Transverse colon (tissue), 4 donors: ENCODE data around the gene SMYD2. TPM values are rescaled to one million over a fixed set of nuclear protein-coding genes. Genes with fewer than 3 reads are reported as not detected.

Experiments
- DNase-seq: peaks from one replicate; pipeline ENCODE4 v3.0.0-alpha.2; 2019
- H3K27ac ChIP-seq, 4 donors: fragments of 200-600 bp; sonication (generic); 2 replicates each; pipeline ENCODE4 v1.5.1; 2016 to 2018; ENCODE audit warnings: inconsistent platforms in 4 of 4
- H3K27me3 ChIP-seq: fragments of 200-600 bp; sonication (generic); 2 replicates; pipeline ENCODE4 v1.5.1; 2017; ENCODE audit warnings: inconsistent platforms
- H3K36me3 ChIP-seq, 4 donors: fragments of 200-600 bp; sonication (generic); 2 replicates each; pipeline ENCODE4 v1.5.1; 2017 to 2019; ENCODE audit warnings: inconsistent platforms in 4 of 4
- H3K4me1 ChIP-seq, 4 donors: fragments of 200-600 bp; sonication (generic); 2 replicates each; pipeline ENCODE4 v1.5.1; 2017 to 2020; ENCODE audit warnings: inconsistent platforms in 4 of 4
- H3K4me3 ChIP-seq, 4 donors: fragments of 200-600 bp; sonication (generic); 1 replicate in 1 of 4; 2 replicates in 3 of 4; pipeline versions ENCODE4 v1.5.1 to v1.6.1; 2017 to 2019; ENCODE audit warnings: inconsistent platforms in 4 of 4
- H3K9me3 ChIP-seq, 2 donors: fragments of 200-600 bp; sonication (generic); 2 replicates each; pipeline ENCODE4 v1.5.1; 2017 to 2019; ENCODE audit warnings: inconsistent platforms in 2 of 2
- CTCF ChIP-seq, 5 experiments: fragments of 200-600 bp in 3 of 5; fragments of 450-650 bp in 2 of 5; sonication (generic) in 3 of 5; IDR thresholded peaks; 1 replicate in 2 of 5; 2 replicates in 3 of 5; pipeline ENCODE4 v1.5.1; 2016 to 2017; ENCODE audit warnings: antibody characterized with exemption in 5 of 5, inconsistent platforms in 3 of 5, mild to moderate bottlenecking in 2 of 5, moderate library complexity in 1 of 5
- EP300 ChIP-seq: sonication (generic); formaldehyde crosslinking; IDR thresholded peaks from one replicate; pipeline ENCODE4 v1.6.1; 2017; ENCODE audit warnings: antibody characterized with exemption, low read depth
- POLR2A ChIP-seq: fragments of 450-650 bp; IDR thresholded peaks from one replicate; pipeline ENCODE4 v1.6.1; 2016; ENCODE audit warnings: antibody characterized with exemption, mild to moderate bottlenecking, moderate library complexity
- POLR2AphosphoS5 ChIP-seq, 3 donors: sonication (generic); formaldehyde crosslinking; IDR thresholded peaks; one replicate each; pipeline ENCODE4 v1.6.1; 2016; ENCODE audit warnings: antibody characterized with exemption in 3 of 3
- WGBS, 2 donors: methylation state at CpG; one replicate each; pipeline ENCODE4 v1.1.5; 2018; ENCODE audit warnings: low coverage in 1 of 2; 5-methylcytosine and 5-hydroxymethylcytosine counted together
- in situ Hi-C, 4 donors: fragments of 200-750 bp; cut with MboI; loops; one replicate each; pipeline versions ENCODE4 v1.15.0 to v1.15.1; 2017; ENCODE audit warnings: low sequenced_read_pairs in 3 of 4, low pct_ligation_motif_present in 1 of 4, low pct_unique_long_range_greater_than_20kb in 1 of 4
- intact Hi-C: fragments of 100-400 bp; cut with DNase I; formaldehyde crosslinking; loops from one replicate; pipeline ENCODE4 v1.15.1; 2023; ENCODE audit warnings: low total_unique reads
- total RNA-seq, 4 donors: library from RNA; depleted of rRNA; stranded (reverse); fragments of >200 nt; gene quantifications; one replicate each; pipeline ENCODE4 v1.1.0, GENCODE V29; 2016

Gene SMYD2
- total RNA-seq, 4 donors from 2014 or later, result 8.6 to 21.8 (median 20.9) TPM

- Histone ChIP-seq H3K36me3 (peaks cover 0 to 2% (median 0%) of the 10 kb centered on the region in 4 donors), H3K27me3 (no peaks in the 10 kb centered on the region), H3K4me1 (no peaks in the 10 kb centered on the region), H3K27ac (no peak overlapping the region), H3K9me3 (no peaks in the 10 kb centered on the region), H3K4me3 (no peak overlapping the region)
- no peak for TF ChIP-seq POLR2AphosphoS5 (IDR thresholded peaks at IDR 0.05)
- TF ChIP-seq EP300, result no peak
- no peak for TF ChIP-seq POLR2A
- no peak for TF ChIP-seq CTCF (IDR thresholded peaks at IDR 0.05)
- intact Hi-C loops (no loop called here), in situ Hi-C loops (loop anchor here in 3 of 4 donors (5.0 to 10.0 kb wide), 2 partner anchors 55 to 57 kb away; no protein-coding TSS in a partner anchor)
- WGBS, 2 donors, result 77 to 87% methylated on average over 5 of the region's 5 CpGs
- DNase-seq, result no peak
Observed at GRCh38 chr1:214321705-214322453, 40.9 kb downstream of the SMYD2 start.

GRCh38 chr1:214324896-214325800, 44.2 kb downstream of the SMYD2 start:
- no peak for DNase-seq
- Histone ChIP-seq H3K9me3 (no peaks in the 10 kb centered on the region), H3K27me3 (no peaks in the 10 kb centered on the region), H3K4me3 (no peak overlapping the region), H3K27ac (no peak overlapping the region), H3K4me1 (no peaks in the 10 kb centered on the region), H3K36me3 (peaks cover 0 to 2% (median 0%) of the 10 kb centered on the region in 4 donors)
- TF ChIP-seq POLR2A (no peak), CTCF (IDR thresholded peaks at IDR 0.05) (no peak), POLR2AphosphoS5 (IDR thresholded peaks at IDR 0.05) (no peak), EP300 (no peak)
- 88 to 90% methylated on average over 3 to 8 of the region's 8 CpGs for WGBS, 2 donors
- intact Hi-C loops, result no loop called here
- in situ Hi-C loops, result loop anchor here (5.0 to 25.0 kb wide), 3 partner anchors 58 to 262 kb away; no protein-coding TSS in a partner anchor

DNA sequence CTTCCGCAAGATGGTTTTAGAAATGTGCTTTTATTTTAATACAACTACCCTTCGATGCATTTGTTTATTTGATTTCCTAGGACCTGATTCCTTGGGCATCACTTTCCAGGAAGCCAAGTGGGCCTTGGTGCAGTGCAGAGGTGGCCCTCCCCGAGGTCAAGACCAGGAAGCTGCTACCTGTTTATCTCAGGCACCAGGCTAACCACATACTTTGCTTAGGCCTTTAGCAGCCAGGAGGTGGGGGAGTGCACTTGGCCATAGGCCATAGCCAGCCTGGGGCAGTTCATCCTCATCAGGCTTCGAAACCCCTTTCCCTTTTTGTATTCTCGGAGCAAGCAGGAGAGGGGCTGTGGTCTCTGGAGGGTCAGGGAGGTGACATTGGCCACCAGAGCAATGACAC, 45.4 kb downstream of the SMYD2 start:
- Histone ChIP-seq H3K9me3 (no peaks in the 10 kb centered on the region), H3K4me1 (no peaks in the 10 kb centered on the region), H3K36me3 (no peaks in the 10 kb centered on the region), H3K27ac (no peak overlapping the region), H3K4me3 (no peak overlapping the region), H3K27me3 (no peaks in the 10 kb centered on the region)
- intact Hi-C loops (no loop called here), in situ Hi-C loops (loop anchor here in 3 of 4 donors (5.0 to 25.0 kb wide), 3 partner anchors 59 to 261 kb away; no protein-coding TSS in a partner anchor)
- no peak for DNase-seq
- 67 to 94% methylated on average over 3 to 5 of the region's 5 CpGs for WGBS, 2 donors
- TF ChIP-seq POLR2AphosphoS5 (IDR thresholded peaks at IDR 0.05), result no peak
- TF ChIP-seq EP300, result no peak
- TF ChIP-seq CTCF (IDR thresholded peaks at IDR 0.05), result no peak
- TF ChIP-seq POLR2A, result no peak

DNA sequence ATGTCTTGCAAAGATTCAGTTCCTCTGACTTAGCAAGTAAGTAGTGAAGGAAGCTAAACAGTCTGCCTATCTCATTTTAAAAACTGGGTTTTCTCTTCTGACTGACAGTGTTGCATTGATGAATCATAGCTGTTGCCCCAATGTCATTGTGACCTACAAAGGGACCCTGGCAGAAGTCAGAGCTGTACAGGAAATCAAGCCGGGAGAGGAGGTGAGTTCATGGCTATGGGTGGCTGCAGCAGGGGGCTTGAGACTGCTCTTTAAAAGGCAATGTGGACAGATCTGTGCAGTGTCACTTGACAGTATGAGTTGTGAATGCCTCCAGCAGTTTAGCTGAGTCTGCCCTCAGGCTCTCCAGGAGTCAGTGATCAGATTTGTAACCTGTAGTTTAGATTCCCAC, 46.6 kb downstream of the SMYD2 start:
- Histone ChIP-seq H3K9me3 (no peaks in the 10 kb centered on the region), H3K27me3 (no peaks in the 10 kb centered on the region), H3K4me3 (no peak overlapping the region), H3K36me3 (no peaks in the 10 kb centered on the region), H3K27ac (no peak overlapping the region), H3K4me1 (no peaks in the 10 kb centered on the region)
- DNase-seq, result no peak
- WGBS, 2 donors, result 54 to 60% methylated on average over 1 of the region's 1 CpG
- intact Hi-C loops, result no loop called here
- in situ Hi-C loops, result loop anchor here in 3 of 4 donors (5.0 to 25.0 kb wide), 3 partner anchors 60 to 260 kb away; no protein-coding TSS in a partner anchor
- TF ChIP-seq POLR2AphosphoS5 (IDR thresholded peaks at IDR 0.05) (no peak), CTCF (IDR thresholded peaks at IDR 0.05) (no peak), POLR2A (no peak), EP300 (no peak)
